Small intestine (tissue), 7 donors: ENCODE data around the gene SCAF4. TPM values are rescaled to one million over a fixed set of nuclear protein-coding genes. Genes with fewer than 3 reads are reported as not detected.

Source experiments
- DNase-seq, 2 donors: peaks; one replicate each; pipeline versions ENCODE4 v3.0.0 to v3.0.0-alpha.2; 2013
- FAIRE-seq: peaks from 2 replicates; lab custom pipeline; 2012; peaks lifted over from hg19 to GRCh38; lab: Jason Lieb, UNC
- H3K27ac ChIP-seq, 3 donors: one replicate each; pipeline ENCODE4 v1.5.1; 2013; ENCODE audit warnings: low read length in 2 of 3, mild to moderate bottlenecking in 2 of 3, control low read depth in 1 of 3, inconsistent platforms in 1 of 3, low read depth in 1 of 3, moderate library complexity in 1 of 3
- H3K27me3 ChIP-seq, 3 donors: one replicate each; pipeline ENCODE4 v1.6.1; 2013; ENCODE audit warnings: low read length in 3 of 3, inconsistent platforms in 1 of 3; ENCODE audit not compliant: control insufficient read depth in 3 of 3, insufficient read depth in 3 of 3
- H3K36me3 ChIP-seq, 3 donors: one replicate each; pipeline ENCODE4 v1.6.1; 2013; ENCODE audit warnings: low read length in 3 of 3, inconsistent platforms in 1 of 3, low read depth in 1 of 3, mild to moderate bottlenecking in 1 of 3, moderate library complexity in 1 of 3; ENCODE audit not compliant: control insufficient read depth in 3 of 3, insufficient read depth in 2 of 3
- H3K4me1 ChIP-seq, 3 donors: one replicate each; pipeline ENCODE4 v1.6.1; 2013; ENCODE audit warnings: low read length in 2 of 3, inconsistent platforms in 1 of 3, low read depth in 1 of 3, mild to moderate bottlenecking in 1 of 3, moderate library complexity in 1 of 3; ENCODE audit not compliant: control insufficient read depth in 3 of 3, insufficient read depth in 2 of 3
- H3K4me3 ChIP-seq, 3 donors: one replicate each; pipeline ENCODE4 v1.5.1; 2013; ENCODE audit warnings: low read length in 3 of 3, control low read depth in 1 of 3, inconsistent platforms in 1 of 3, low read depth in 1 of 3, mild to moderate bottlenecking in 1 of 3, moderate library complexity in 1 of 3
- H3K9me3 ChIP-seq, 2 donors: one replicate each; pipeline ENCODE4 v1.6.1; 2013; ENCODE audit warnings: low read depth in 1 of 2, low read length in 1 of 2; ENCODE audit not compliant: control insufficient read depth in 2 of 2, insufficient read depth in 1 of 2
- WGBS, 3 donors: extraction: QIAGEN DNeasy Blood & Tissue Kit; methylation state at CpG; one replicate each; pipeline ENCODE4 v1.1.7; 2013; 5-methylcytosine and 5-hydroxymethylcytosine counted together
- polyA plus RNA-seq, 4 donors: library from polyadenylated mRNA; stranded (reverse) in 3 of 4; unstranded in 1 of 4; fragments of 200-250 nt in 3 of 4; fragments of 120-200 nt in 1 of 4; gene quantifications; one replicate each; pipeline versions ENCODE4 v1.2.1 to v1.2.3, GENCODE V29; 2013
- donor health status: healthy with polysubstance abuse.
- donor health status: control.
- donor health status: control.
- donor health status: Bipolar disorder and iron deficiency.
- donor health status: healthy.

Gene SCAF4
- polyA plus RNA-seq, 4 donors: 10.0 to 42.7 (median 12.3) TPM

GRCh38 chr21:31727181-31727580 is 4.7 kb downstream of the SCAF4 start:
- Histone ChIP-seq H3K4me3 (no peak overlapping the region), H3K4me1 (peaks cover 0 to 18% (median 5%) of the 10 kb centered on the region in 3 donors), H3K9me3 (no peaks in the 10 kb centered on the region), H3K36me3 (peaks cover 0 to 12% (median 0%) of the 10 kb centered on the region in 3 donors), H3K27me3 (no peaks in the 10 kb centered on the region), H3K27ac (no peak overlapping the region)
- DNase-seq (no peak), FAIRE-seq (no peak)
- 80 to 81% (median 81%) methylated on average over 7 of the region's 7 CpGs for WGBS, 3 donors

GRCh38 chr21:31726407-31726806 is 5.5 kb downstream of the SCAF4 start:
- peaks cover 0 to 18% (median 5%) of the 10 kb centered on the region in 3 donors for H3K4me1 ChIP-seq
- no peak overlapping the region for H3K27ac ChIP-seq
- no peaks in the 10 kb centered on the region for H3K27me3 ChIP-seq
- WGBS, 3 donors: 97 to 99% (median 97%) methylated on average over 4 of the region's 4 CpGs
- DNase-seq (no peak), FAIRE-seq (no peak)
- no peaks in the 10 kb centered on the region for H3K9me3 ChIP-seq
- H3K4me3 ChIP-seq: no peak overlapping the region
- peaks cover 0 to 12% (median 0%) of the 10 kb centered on the region in 3 donors for H3K36me3 ChIP-seq

GRCh38 chr21:31725202-31725839 is 6.6 kb downstream of the SCAF4 start:
- H3K4me1 ChIP-seq: peaks cover 0 to 18% (median 5%) of the 10 kb centered on the region in 3 donors
- DNase-seq (no peak), FAIRE-seq (no peak)
- no peaks in the 10 kb centered on the region for H3K27me3 ChIP-seq
- 61 to 71% (median 67%) methylated on average over 6 of the region's 6 CpGs for WGBS, 3 donors
- H3K36me3 ChIP-seq: peaks cover 0 to 12% (median 0%) of the 10 kb centered on the region in 3 donors
- H3K9me3 ChIP-seq: no peaks in the 10 kb centered on the region
- no peak overlapping the region for H3K4me3 ChIP-seq
- H3K27ac ChIP-seq: no peak overlapping the region

GRCh38 chr21:31724552-31724951 is 7.4 kb downstream of the SCAF4 start:
- FAIRE-seq (no peak), DNase-seq (no peak)
- Histone ChIP-seq H3K4me1 (peaks cover 0 to 16% (median 5%) of the 10 kb centered on the region in 3 donors), H3K4me3 (no peak overlapping the region), H3K27me3 (no peaks in the 10 kb centered on the region), H3K36me3 (peaks cover 0 to 12% (median 0%) of the 10 kb centered on the region in 3 donors), H3K9me3 (no peaks in the 10 kb centered on the region), H3K27ac (no peak overlapping the region)
- 73 to 81% (median 76%) methylated on average over 4 of the region's 4 CpGs for WGBS, 3 donors

- Histone ChIP-seq H3K36me3 (peaks cover 0 to 3% (median 0%) of the 10 kb centered on the region in 3 donors), H3K9me3 (no peaks in the 10 kb centered on the region), H3K27me3 (no peaks in the 10 kb centered on the region), H3K4me3 (no peak overlapping the region), H3K4me1 (peaks cover 0 to 3% (median 0%) of the 10 kb centered on the region in 3 donors), H3K27ac (no peak overlapping the region)
- 83 to 86% (median 83%) methylated on average over 4 of the region's 4 CpGs for WGBS, 3 donors
- DNase-seq: no peak
- FAIRE-seq: no peak
These were observed 10.5 kb downstream of the SCAF4 start for GRCh38 chr21:31721381-31721780.

GRCh38 chr21:31720739-31721138 is 11.2 kb downstream of the SCAF4 start:
- no peak overlapping the region for H3K4me3 ChIP-seq
- no peaks in the 10 kb centered on the region for H3K36me3 ChIP-seq
- WGBS, 3 donors: 82 to 86% (median 83%) methylated on average over 3 of the region's 3 CpGs
- H3K9me3 ChIP-seq: no peaks in the 10 kb centered on the region
- no peaks in the 10 kb centered on the region for H3K4me1 ChIP-seq
- DNase-seq (no peak), FAIRE-seq (no peak)
- no peaks in the 10 kb centered on the region for H3K27me3 ChIP-seq
- peak overlapping the region in 1 of 3 donors; percentile 11 for H3K27ac ChIP-seq

- Histone ChIP-seq H3K9me3 (no peaks in the 10 kb centered on the region), H3K4me1 (no peaks in the 10 kb centered on the region), H3K27me3 (no peaks in the 10 kb centered on the region), H3K4me3 (no peak overlapping the region), H3K36me3 (no peaks in the 10 kb centered on the region), H3K27ac (peak overlapping the region in 1 of 3 donors; percentile 11)
- DNase-seq (no peak), FAIRE-seq (no peak)
- WGBS, 3 donors: 48 to 63% (median 51%) methylated on average over 2 of the region's 2 CpGs
These were observed 11.6 kb downstream of the SCAF4 start for GRCh38 chr21:31720330-31720729.

- 89 to 91% (median 91%) methylated on average over 2 of the region's 2 CpGs for WGBS, 3 donors
- no peaks in the 10 kb centered on the region for H3K36me3 ChIP-seq
- DNase-seq (no peak), FAIRE-seq (no peak)
- no peak overlapping the region for H3K27ac ChIP-seq
- H3K4me1 ChIP-seq: peaks cover 0 to 10% (median 4%) of the 10 kb centered on the region in 3 donors
- no peak overlapping the region for H3K4me3 ChIP-seq
- no peaks in the 10 kb centered on the region for H3K27me3 ChIP-seq
- no peaks in the 10 kb centered on the region for H3K9me3 ChIP-seq
These were observed 15.8 kb downstream of the SCAF4 start for GRCh38 chr21:31716106-31716505.
